ENCODE measurements around the gene RHBDD1.

RHBDD1 gene

DNA sequence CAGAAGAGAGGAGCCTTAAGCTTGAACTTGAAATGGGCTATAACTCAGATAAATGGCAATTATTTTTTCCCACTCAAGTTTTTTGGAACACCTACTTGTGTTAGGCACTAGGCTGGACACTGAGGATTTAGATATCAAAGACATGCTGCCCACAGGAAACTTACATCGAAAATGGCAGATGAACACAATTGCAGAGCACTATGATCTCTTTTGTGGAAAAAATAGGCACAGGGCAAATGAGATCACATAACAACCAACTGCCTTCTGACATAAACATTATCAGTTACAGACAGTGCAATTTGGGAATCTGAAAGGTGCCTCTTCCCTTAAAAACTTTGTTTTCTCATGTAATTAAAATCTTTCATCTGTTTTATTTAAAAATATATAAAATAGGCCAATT, 32.4 kb upstream of the RHBDD1 start:
- Histone ChIP-seq H3K4me2 (ENCODE audit: low read depth, low read length, poor library complexity, severe bottlenecking) (no peak overlapping the region), H3F3A (ENCODE audit: insufficient read depth) (peaks cover 24% of the 10 kb centered on the region), H3K9me2 (replicated peaks; ENCODE audit: insufficient read depth, low read length) (no peaks in the 10 kb centered on the region), H3K4me3 (ENCODE audit: insufficient read depth, low read length, poor library complexity, severe bottlenecking) (no peak overlapping the region), H3K9ac (ENCODE audit: low read length) (no peak overlapping the region), H2AFZ (ENCODE audit: low read depth, low read length, severe bottlenecking) (no peak overlapping the region), H3K36me3 (ENCODE audit: low read length) (no peaks in the 10 kb centered on the region), H4K20me1 (ENCODE audit: low read depth, low read length) (no peaks in the 10 kb centered on the region), H3K27me3 (ENCODE audit: low read length) (no peaks in the 10 kb centered on the region), H3K9me3 (ENCODE audit: insufficient read depth, low read length) (no peaks in the 10 kb centered on the region), H3K79me2 (ENCODE audit: insufficient read depth, low read length) (no peaks in the 10 kb centered on the region), H3K27ac (ENCODE audit: low read depth, low read length) (no peak overlapping the region)
- TF ChIP-seq, protein P1, sequence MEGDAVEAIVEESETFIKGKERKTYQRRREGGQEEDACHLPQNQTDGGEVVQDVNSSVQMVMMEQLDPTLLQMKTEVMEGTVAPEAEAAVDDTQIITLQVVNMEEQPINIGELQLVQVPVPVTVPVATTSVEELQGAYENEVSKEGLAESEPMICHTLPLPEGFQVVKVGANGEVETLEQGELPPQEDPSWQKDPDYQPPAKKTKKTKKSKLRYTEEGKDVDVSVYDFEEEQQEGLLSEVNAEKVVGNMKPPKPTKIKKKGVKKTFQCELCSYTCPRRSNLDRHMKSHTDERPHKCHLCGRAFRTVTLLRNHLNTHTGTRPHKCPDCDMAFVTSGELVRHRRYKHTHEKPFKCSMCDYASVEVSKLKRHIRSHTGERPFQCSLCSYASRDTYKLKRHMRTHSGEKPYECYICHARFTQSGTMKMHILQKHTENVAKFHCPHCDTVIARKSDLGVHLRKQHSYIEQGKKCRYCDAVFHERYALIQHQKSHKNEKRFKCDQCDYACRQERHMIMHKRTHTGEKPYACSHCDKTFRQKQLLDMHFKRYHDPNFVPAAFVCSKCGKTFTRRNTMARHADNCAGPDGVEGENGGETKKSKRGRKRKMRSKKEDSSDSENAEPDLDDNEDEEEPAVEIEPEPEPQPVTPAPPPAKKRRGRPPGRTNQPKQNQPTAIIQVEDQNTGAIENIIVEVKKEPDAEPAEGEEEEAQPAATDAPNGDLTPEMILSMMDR (IDR thresholded peaks at IDR 0.05; ENCODE audit: insufficient read depth, low read length, poor library complexity, severe bottlenecking) = no peak
- TF ChIP-seq EZH2phosphoT487 (conservative IDR thresholded peaks at IDR 0.05; ENCODE audit: low read length) = no peak

DNA sequence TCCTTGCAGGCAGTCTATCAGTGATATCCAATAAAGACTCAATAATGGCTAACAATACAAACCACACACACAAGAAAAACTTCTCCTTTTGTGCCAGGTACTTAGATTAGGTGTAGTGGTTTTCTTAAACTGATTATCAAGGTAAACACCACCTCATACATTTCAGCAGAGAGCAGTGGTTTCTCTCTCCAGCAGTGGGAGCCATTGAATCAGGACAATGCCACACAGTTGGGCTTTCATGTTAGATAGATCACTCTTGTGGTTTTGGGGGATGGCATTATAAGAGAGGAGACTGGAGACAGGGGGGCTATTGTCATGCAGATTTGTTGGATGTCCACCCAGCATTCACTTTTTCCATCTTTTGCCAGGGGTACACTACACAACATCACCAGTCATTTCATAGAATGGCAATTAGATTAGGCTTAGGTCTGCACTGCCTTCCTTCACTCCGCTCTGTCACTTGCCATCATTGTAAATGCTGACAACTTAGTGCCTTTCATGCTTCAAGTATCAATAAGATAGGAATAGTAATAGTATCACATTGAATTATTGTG, 22.6 kb upstream of the RHBDD1 start:
- Histone ChIP-seq H3K36me3 (ENCODE audit: low read length) (no peaks in the 10 kb centered on the region), H3K79me2 (ENCODE audit: insufficient read depth, low read length) (no peaks in the 10 kb centered on the region), H3K9me3 (ENCODE audit: insufficient read depth, low read length) (no peaks in the 10 kb centered on the region), H3F3A (ENCODE audit: insufficient read depth) (no peaks in the 10 kb centered on the region), H2AFZ (ENCODE audit: low read depth, low read length, severe bottlenecking) (no peak overlapping the region), H3K4me3 (ENCODE audit: insufficient read depth, low read length, poor library complexity, severe bottlenecking) (no peak overlapping the region), H3K9me2 (replicated peaks; ENCODE audit: insufficient read depth, low read length) (no peaks in the 10 kb centered on the region), H3K4me2 (ENCODE audit: low read depth, low read length, poor library complexity, severe bottlenecking) (no peak overlapping the region), H3K9ac (ENCODE audit: low read length) (no peak overlapping the region), H3K27me3 (ENCODE audit: low read length) (no peaks in the 10 kb centered on the region), H4K20me1 (ENCODE audit: low read depth, low read length) (no peaks in the 10 kb centered on the region), H3K27ac (ENCODE audit: low read depth, low read length) (no peak overlapping the region)
- TF ChIP-seq EZH2phosphoT487 (conservative IDR thresholded peaks at IDR 0.05; ENCODE audit: low read length) = no peak
- TF ChIP-seq, protein P1 (IDR thresholded peaks at IDR 0.05; ENCODE audit: insufficient read depth, low read length, poor library complexity, severe bottlenecking) = peak; percentile 62

DNA sequence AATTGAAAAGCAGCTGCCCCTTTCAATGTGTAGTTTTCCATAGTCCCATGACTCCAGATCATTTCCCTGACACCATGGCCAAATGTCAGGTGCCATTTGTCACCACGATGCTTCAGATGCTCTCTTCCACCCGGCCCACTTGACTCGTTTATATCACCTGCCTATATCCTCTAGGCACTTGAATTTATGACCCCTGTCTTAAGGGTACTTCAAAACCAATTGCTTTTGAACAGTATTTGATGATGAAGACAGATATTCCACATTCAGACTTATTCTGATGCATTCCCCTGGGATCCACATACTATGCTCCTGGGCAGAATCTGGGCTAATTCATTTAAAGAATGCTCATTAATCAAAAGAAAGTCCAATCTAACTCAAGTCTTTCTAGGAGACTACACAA, 16.9 kb upstream of the RHBDD1 start:
- Histone ChIP-seq H3K9ac (ENCODE audit: low read length) (no peak overlapping the region), H3K9me2 (replicated peaks; ENCODE audit: insufficient read depth, low read length) (no peaks in the 10 kb centered on the region), H3K79me2 (ENCODE audit: insufficient read depth, low read length) (peaks cover 15% of the 10 kb centered on the region; the same call in 1 of the 2 replicates), H3K36me3 (ENCODE audit: low read length) (no peaks in the 10 kb centered on the region), H3K27me3 (ENCODE audit: low read length) (no peaks in the 10 kb centered on the region), H3K9me3 (ENCODE audit: insufficient read depth, low read length) (no peaks in the 10 kb centered on the region), H3K27ac (ENCODE audit: low read depth, low read length) (no peak overlapping the region), H3F3A (ENCODE audit: insufficient read depth) (peaks cover 7% of the 10 kb centered on the region; the same call in 1 of the 2 replicates), H3K4me3 (ENCODE audit: insufficient read depth, low read length, poor library complexity, severe bottlenecking) (no peak overlapping the region), H2AFZ (ENCODE audit: low read depth, low read length, severe bottlenecking) (no peak overlapping the region), H3K4me2 (ENCODE audit: low read depth, low read length, poor library complexity, severe bottlenecking) (no peak overlapping the region), H4K20me1 (ENCODE audit: low read depth, low read length) (no peaks in the 10 kb centered on the region)
- TF ChIP-seq EZH2phosphoT487 (conservative IDR thresholded peaks at IDR 0.05; ENCODE audit: low read length) = no peak
- TF ChIP-seq, protein P1 (IDR thresholded peaks at IDR 0.05; ENCODE audit: insufficient read depth, low read length, poor library complexity, severe bottlenecking) = no peak

All from SU-DHL-6 (cell line).